ENCODE measurements around the gene GPR173.

DNA sequence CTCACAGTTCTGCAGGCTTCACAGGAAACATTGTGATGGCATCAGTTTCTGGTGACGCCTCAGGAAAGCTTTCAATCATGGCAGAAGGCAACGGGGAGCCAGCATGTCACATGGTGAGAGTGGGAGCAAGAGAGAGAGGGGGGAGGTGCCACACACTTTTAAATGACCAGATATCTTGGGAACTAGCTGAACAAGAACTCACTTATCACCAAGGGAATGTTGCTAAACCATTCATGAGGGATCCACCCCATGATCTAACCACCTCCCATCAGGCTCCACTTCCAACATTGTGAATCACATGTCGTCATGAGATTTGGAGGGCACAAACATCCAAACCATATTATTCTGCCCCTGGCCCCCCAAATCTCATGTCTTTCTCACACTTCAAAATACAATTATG, 43.3 kb upstream of the GPR173 start:
- no peak for TF ChIP-seq ZNF274 (IDR thresholded peaks at IDR 0.05; ENCODE audit: low read length)
- no peak for TF ChIP-seq ZNF274 (tag by site-specific recombination; IDR thresholded peaks at IDR 0.05; ENCODE audit: borderline replicate concordance)
- no peak for TF ChIP-seq CTCF (tag by site-specific recombination; IDR thresholded peaks at IDR 0.05)
- no peak for TF ChIP-seq YY1 (tag by site-specific recombination; IDR thresholded peaks at IDR 0.05)
